Measurements from ENCODE around the gene CNGB1. TPM values are rescaled to one million over a fixed set of nuclear protein-coding genes. Genes with fewer than 3 reads are reported as not detected.
A peak's percentile ranks its signal among the peaks of the same experiment; 100 is the strongest.

The CNGB1 gene
- polyA plus RNA-seq, 2 of the 4 experiments (the other 2 are of a cell fraction) = 0.23 to 0.39 TPM

DNA sequence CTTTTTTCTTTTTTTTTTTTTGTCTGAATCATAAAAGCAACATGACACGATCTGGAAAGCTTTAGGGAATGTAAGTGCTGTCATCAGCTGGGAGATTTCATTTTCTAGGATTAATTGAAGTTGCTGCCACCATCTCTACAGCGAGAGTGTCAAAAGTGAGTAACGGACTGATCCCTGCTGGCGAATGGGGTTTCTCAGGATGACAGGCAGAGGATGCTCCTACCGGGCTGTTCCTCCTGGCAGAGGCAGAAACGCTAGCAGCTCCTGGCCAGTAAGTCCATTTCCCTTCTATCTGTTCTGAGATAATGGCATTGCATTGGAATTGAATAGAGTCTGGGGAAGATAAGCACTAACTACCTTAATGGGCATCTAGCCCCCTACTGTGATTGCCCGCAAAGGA lies 88.1 kb downstream of the CNGB1 start:
- 91% methylated on average over 7 of the region's 7 CpGs for WGBS (ENCODE audit: missing lambda C conversion rate)
- H3K4me2 ChIP-seq = no peak overlapping the region
- CTCF ChIA-PET = interaction anchor here (0.6 to 2.8 kb wide), 6 partner anchors 9 to 49 kb away, joined by 3 to 8 read pairs (median 4); no protein-coding TSS in a partner anchor

GRCh38 chr16:57882206-57882605 lies 88.7 kb downstream of the CNGB1 start:
- DNase-seq (ENCODE audit: low read depth in 1 of 2, low spot score in 1 of 2) = no peak
- ChIA-PET CTCF (interaction anchor here (0.9 to 2.8 kb wide), 5 partner anchors 9 to 51 kb away, joined by 3 to 7 read pairs (median 3); no protein-coding TSS in a partner anchor), POLR2A (no interaction called here)
- FAIRE-seq = no peak
- Histone ChIP-seq H3K4me1 (peaks cover 15% of the 10 kb centered on the region), H3K9me3 (no peaks in the 10 kb centered on the region), H3K27ac (peak overlapping the region in 1 of 2 experiments; percentile 43; a peak in 3 of 6 replicates), H3K4me3 (no peak overlapping the region), H3K4me2 (no peak overlapping the region)
- 90% methylated on average over 2 of the region's 2 CpGs for WGBS (ENCODE audit: missing lambda C conversion rate)
- ATAC-seq = no peak
- TF ChIP-seq TP53 (CRISPR knock-in tag; IDR thresholded peaks at IDR 0.05) = no peak
- no peak for TF ChIP-seq EHMT2 (IDR thresholded peaks at IDR 0.05; ENCODE audit: low read depth)
- TF ChIP-seq ZSCAN20 (CRISPR knock-in tag; IDR thresholded peaks at IDR 0.05) = no peak
- TF ChIP-seq ESRRA (IDR thresholded peaks at IDR 0.05; ENCODE audit: borderline replicate concordance, low read length) = no peak
- no peak for TF ChIP-seq RAD21 (conservative IDR thresholded peaks at IDR 0.05 in 1 of 2, IDR thresholded peaks at IDR 0.05 in 1 of 2)
- TF ChIP-seq SREBF2 (IDR thresholded peaks at IDR 0.05) = no peak
- TF ChIP-seq BCL3 (IDR thresholded peaks at IDR 0.05) = no peak
- TF ChIP-seq BHLHE40 (IDR thresholded peaks at IDR 0.05; ENCODE audit: low read depth, low read length) = no peak
- TF ChIP-seq HEYL (CRISPR knock-in tag; IDR thresholded peaks at IDR 0.05) = no peak
- TF ChIP-seq JUN (IDR thresholded peaks at IDR 0.05) = no peak

More for the DNA sequence above, 88.1 kb downstream of the CNGB1 start:
- DNase-seq (ENCODE audit: low read depth in 1 of 2, low spot score in 1 of 2) (no peak), FAIRE-seq (no peak), ATAC-seq (no peak)
- Histone ChIP-seq H3K27ac (peak overlapping the region; percentile 20 to 67; a peak in 2 of 6 replicates), H3K9me3 (no peaks in the 10 kb centered on the region), H3K4me3 (no peak overlapping the region), H3K4me1 (peaks cover 15% of the 10 kb centered on the region)
- TF ChIP-seq FOXS1 (CRISPR knock-in tag; IDR thresholded peaks at IDR 0.05) (no peak), CEBPB (IDR thresholded peaks at IDR 0.05) (no peak), EP300 (IDR thresholded peaks at IDR 0.05) (no peak), ZC3H11A (IDR thresholded peaks at IDR 0.05) (no peak), RNF2 (IDR thresholded peaks at IDR 0.05; ENCODE audit: borderline replicate concordance, low read depth) (no peak), PHF8 (IDR thresholded peaks at IDR 0.05; ENCODE audit: borderline replicate concordance, low read depth) (no peak), KDM5A (IDR thresholded peaks at IDR 0.05) (no peak), E2F6 (IDR thresholded peaks at IDR 0.05; ENCODE audit: borderline replicate concordance, low read depth) (no peak), EHF (CRISPR knock-in tag; IDR thresholded peaks at IDR 0.05) (no peak)
- TF ChIP-seq, protein P1, sequence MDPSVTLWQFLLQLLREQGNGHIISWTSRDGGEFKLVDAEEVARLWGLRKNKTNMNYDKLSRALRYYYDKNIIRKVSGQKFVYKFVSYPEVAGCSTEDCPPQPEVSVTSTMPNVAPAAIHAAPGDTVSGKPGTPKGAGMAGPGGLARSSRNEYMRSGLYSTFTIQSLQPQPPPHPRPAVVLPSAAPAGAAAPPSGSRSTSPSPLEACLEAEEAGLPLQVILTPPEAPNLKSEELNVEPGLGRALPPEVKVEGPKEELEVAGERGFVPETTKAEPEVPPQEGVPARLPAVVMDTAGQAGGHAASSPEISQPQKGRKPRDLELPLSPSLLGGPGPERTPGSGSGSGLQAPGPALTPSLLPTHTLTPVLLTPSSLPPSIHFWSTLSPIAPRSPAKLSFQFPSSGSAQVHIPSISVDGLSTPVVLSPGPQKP (IDR thresholded peaks at IDR 0.05; ENCODE audit: low read depth, low read length) = no peak
- POLR2A ChIA-PET = no interaction called here

DNA sequence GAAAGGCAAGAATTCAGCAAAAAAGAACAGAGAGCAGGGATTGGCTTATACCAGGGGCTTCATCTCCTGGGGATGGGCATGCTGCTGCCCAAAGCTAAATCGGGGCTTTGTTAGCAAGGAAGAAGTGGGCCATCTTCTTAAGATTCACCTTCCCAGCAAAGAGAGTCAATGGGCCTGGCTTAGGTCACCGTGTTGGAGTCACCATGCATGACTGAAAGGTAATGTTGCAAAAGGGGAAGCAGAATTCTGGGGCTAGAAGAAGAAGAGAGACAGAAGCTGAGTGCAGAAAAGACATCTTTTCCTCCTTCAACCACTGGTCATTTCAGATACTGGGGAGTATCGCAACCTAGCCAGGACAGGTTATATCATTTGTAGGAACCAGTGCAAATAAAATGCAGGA lies 92.3 kb downstream of the CNGB1 start:
- no peaks in the 10 kb centered on the region for H3K9me3 ChIP-seq
- DNase-seq (ENCODE audit: low read depth in 1 of 2, low spot score in 1 of 2) (no peak), ATAC-seq (no peak), FAIRE-seq (no peak)
- POLR2A ChIA-PET = no interaction called here
- no peak overlapping the region for H3K4me3 ChIP-seq
- peak overlapping the region in 1 of 2 experiments; percentile 68; a peak in 3 of 6 replicates for H3K27ac ChIP-seq
- 56% methylated on average over 3 of the region's 3 CpGs for WGBS (ENCODE audit: missing lambda C conversion rate)
- no peak overlapping the region for H3K4me2 ChIP-seq
- H3K4me1 ChIP-seq = peaks cover 21% of the 10 kb centered on the region
- CTCF ChIA-PET = interaction anchor here (0.7 to 2.0 kb wide), 10 partner anchors 9 to 122 kb away, joined by 3 to 6 read pairs (median 4); partner anchors contain the start of genes USB1 and ZNF319
- TF ChIP-seq, protein P2, sequence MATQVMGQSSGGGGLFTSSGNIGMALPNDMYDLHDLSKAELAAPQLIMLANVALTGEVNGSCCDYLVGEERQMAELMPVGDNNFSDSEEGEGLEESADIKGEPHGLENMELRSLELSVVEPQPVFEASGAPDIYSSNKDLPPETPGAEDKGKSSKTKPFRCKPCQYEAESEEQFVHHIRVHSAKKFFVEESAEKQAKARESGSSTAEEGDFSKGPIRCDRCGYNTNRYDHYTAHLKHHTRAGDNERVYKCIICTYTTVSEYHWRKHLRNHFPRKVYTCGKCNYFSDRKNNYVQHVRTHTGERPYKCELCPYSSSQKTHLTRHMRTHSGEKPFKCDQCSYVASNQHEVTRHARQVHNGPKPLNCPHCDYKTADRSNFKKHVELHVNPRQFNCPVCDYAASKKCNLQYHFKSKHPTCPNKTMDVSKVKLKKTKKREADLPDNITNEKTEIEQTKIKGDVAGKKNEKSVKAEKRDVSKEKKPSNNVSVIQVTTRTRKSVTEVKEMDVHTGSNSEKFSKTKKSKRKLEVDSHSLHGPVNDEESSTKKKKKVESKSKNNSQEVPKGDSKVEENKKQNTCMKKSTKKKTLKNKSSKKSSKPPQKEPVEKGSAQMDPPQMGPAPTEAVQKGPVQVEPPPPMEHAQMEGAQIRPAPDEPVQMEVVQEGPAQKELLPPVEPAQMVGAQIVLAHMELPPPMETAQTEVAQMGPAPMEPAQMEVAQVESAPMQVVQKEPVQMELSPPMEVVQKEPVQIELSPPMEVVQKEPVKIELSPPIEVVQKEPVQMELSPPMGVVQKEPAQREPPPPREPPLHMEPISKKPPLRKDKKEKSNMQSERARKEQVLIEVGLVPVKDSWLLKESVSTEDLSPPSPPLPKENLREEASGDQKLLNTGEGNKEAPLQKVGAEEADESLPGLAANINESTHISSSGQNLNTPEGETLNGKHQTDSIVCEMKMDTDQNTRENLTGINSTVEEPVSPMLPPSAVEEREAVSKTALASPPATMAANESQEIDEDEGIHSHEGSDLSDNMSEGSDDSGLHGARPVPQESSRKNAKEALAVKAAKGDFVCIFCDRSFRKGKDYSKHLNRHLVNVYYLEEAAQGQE (IDR thresholded peaks at IDR 0.05) = no peak
- TF ChIP-seq HDAC2 (IDR thresholded peaks at IDR 0.05) (no peak), SREBF2 (IDR thresholded peaks at IDR 0.05) (no peak), RARB (CRISPR knock-in tag; IDR thresholded peaks at IDR 0.05) (no peak), PHF8 (IDR thresholded peaks at IDR 0.05; ENCODE audit: borderline replicate concordance, low read depth) (no peak), MAFK (IDR thresholded peaks at IDR 0.05; ENCODE audit: partially characterized antibody) (no peak), FOXS1 (CRISPR knock-in tag; IDR thresholded peaks at IDR 0.05) (no peak), PBX3 (IDR thresholded peaks at IDR 0.05) (no peak), RFX5 (IDR thresholded peaks at IDR 0.05) (no peak), EHF (CRISPR knock-in tag; IDR thresholded peaks at IDR 0.05) (no peak), CEBPB (IDR thresholded peaks at IDR 0.05) (no peak), POLR2A (IDR thresholded peaks at IDR 0.05; ENCODE audit: low read length) (no peak)
- TF ChIP-seq, protein P3, sequence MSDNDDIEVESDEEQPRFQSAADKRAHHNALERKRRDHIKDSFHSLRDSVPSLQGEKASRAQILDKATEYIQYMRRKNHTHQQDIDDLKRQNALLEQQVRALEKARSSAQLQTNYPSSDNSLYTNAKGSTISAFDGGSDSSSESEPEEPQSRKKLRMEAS (IDR thresholded peaks at IDR 0.05) = no peak
